Osteoblast (primary cell): ENCODE data around the gene CAPN14. TPM values are rescaled to one million over a fixed set of nuclear protein-coding genes. Genes with fewer than 3 reads are reported as not detected.

Experiments
- DNase-seq: peaks from one replicate; pipeline ENCODE4 v3.0.0; 2011; ENCODE audit warnings: low spot score, mixed read lengths; ENCODE audit not compliant: insufficient read length; ENCODE audit errors: missing footprints
- H2AFZ ChIP-seq: 2 replicates; pipeline ENCODE4 v1.6.0; 2011; ENCODE audit warnings: mild to moderate bottlenecking, low read length
- H3K27ac ChIP-seq: 2 replicates; pipeline ENCODE4 v1.5.1; 2011; ENCODE audit warnings: mild to moderate bottlenecking, low read depth, low read length, moderate library complexity
- H3K27me3 ChIP-seq: 2 replicates; pipeline ENCODE4 v1.6.0; 2012; ENCODE audit warnings: mild to moderate bottlenecking, control low read depth, inconsistent platforms, low read length, moderate library complexity; ENCODE audit not compliant: insufficient read depth
- H3K36me3 ChIP-seq: 2 replicates; pipeline ENCODE4 v1.5.1; 2011; ENCODE audit warnings: mild to moderate bottlenecking, low read length, control low read depth, moderate library complexity; ENCODE audit not compliant: insufficient read depth
- H3K4me1 ChIP-seq: 2 replicates; pipeline ENCODE4 v1.5.1; 2011; ENCODE audit warnings: mild to moderate bottlenecking, low read length, control low read depth, moderate library complexity; ENCODE audit not compliant: insufficient read depth
- H3K4me2 ChIP-seq: 2 replicates; pipeline ENCODE4 v1.6.0; 2011; ENCODE audit warnings: mild to moderate bottlenecking, low read length; ENCODE audit not compliant: insufficient read depth
- H3K4me3 ChIP-seq: fragments of 200-600 bp; sonication (generic); 3 replicates; pipeline ENCODE4 v1.5.1; 2012; ENCODE audit warnings: mild to moderate bottlenecking, low read length, inconsistent platforms; ENCODE audit not compliant: insufficient read depth
- H3K79me2 ChIP-seq: 2 replicates; pipeline ENCODE4 v1.6.0; 2012; ENCODE audit warnings: mild to moderate bottlenecking, low read length, control low read depth, inconsistent platforms; ENCODE audit not compliant: insufficient read depth
- H3K9me3 ChIP-seq: 2 replicates; pipeline ENCODE4 v1.5.1; 2011; ENCODE audit warnings: low read depth, low read length, control low read depth
- H4K20me1 ChIP-seq: 2 replicates; pipeline ENCODE4 v1.6.0; 2012; ENCODE audit warnings: mild to moderate bottlenecking, low read length, control low read depth; ENCODE audit not compliant: insufficient read depth
- CTCF ChIP-seq: IDR thresholded peaks from 2 replicates; pipeline ENCODE4 v1.5.1; 2011; ENCODE audit warnings: mild to moderate bottlenecking, low read depth, low read length, moderate library complexity; ENCODE audit errors: extremely low read depth
- total RNA-seq: library from RNA; depleted of rRNA; stranded (reverse); fragments of >200 nt; gene quantifications from 2 replicates; pipeline ENCODE4 v1.2.3, GENCODE V29; 2012

CAPN14 gene
- total RNA-seq, 1 donor, result under 0.01 TPM

GRCh38 chr2:31131871-31132270 is 85.4 kb downstream of the CAPN14 start:
- Histone ChIP-seq H4K20me1 (no peaks in the 10 kb centered on the region), H3K9me3 (no peaks in the 10 kb centered on the region), H2AFZ (no peak overlapping the region), H3K27me3 (peaks cover 19% of the 10 kb centered on the region), H3K36me3 (no peaks in the 10 kb centered on the region), H3K4me2 (no peak overlapping the region), H3K4me1 (no peaks in the 10 kb centered on the region), H3K4me3 (no peak overlapping the region), H3K79me2 (no peaks in the 10 kb centered on the region), H3K27ac (no peak overlapping the region)
- DNase-seq, result peak; percentile 64
- TF ChIP-seq CTCF, result no peak

GRCh38 chr2:31129375-31130171 is 87.7 kb downstream of the CAPN14 start:
- H3K4me1 ChIP-seq, result no peaks in the 10 kb centered on the region
- no peak overlapping the region for H3K27ac ChIP-seq
- no peak overlapping the region for H2AFZ ChIP-seq
- no peak overlapping the region for H3K4me3 ChIP-seq
- no peak for TF ChIP-seq CTCF
- no peaks in the 10 kb centered on the region for H3K27me3 ChIP-seq
- no peak overlapping the region for H3K4me2 ChIP-seq
- no peaks in the 10 kb centered on the region for H3K9me3 ChIP-seq
- no peaks in the 10 kb centered on the region for H3K36me3 ChIP-seq
- DNase-seq, result no peak
- no peaks in the 10 kb centered on the region for H4K20me1 ChIP-seq
- no peaks in the 10 kb centered on the region for H3K79me2 ChIP-seq

GRCh38 chr2:31127931-31128330 is 89.4 kb downstream of the CAPN14 start:
- no peak overlapping the region for H3K4me3 ChIP-seq
- H3K9me3 ChIP-seq, result no peaks in the 10 kb centered on the region
- H2AFZ ChIP-seq, result no peak overlapping the region
- H3K27ac ChIP-seq, result no peak overlapping the region
- H3K27me3 ChIP-seq, result no peaks in the 10 kb centered on the region
- no peak for DNase-seq
- H3K4me2 ChIP-seq, result no peak overlapping the region
- H3K36me3 ChIP-seq, result no peaks in the 10 kb centered on the region
- TF ChIP-seq CTCF, result no peak
- no peaks in the 10 kb centered on the region for H4K20me1 ChIP-seq
- H3K4me1 ChIP-seq, result no peaks in the 10 kb centered on the region
- no peaks in the 10 kb centered on the region for H3K79me2 ChIP-seq

- Histone ChIP-seq H3K4me1 (no peaks in the 10 kb centered on the region), H4K20me1 (no peaks in the 10 kb centered on the region), H3K9me3 (no peaks in the 10 kb centered on the region), H3K4me3 (no peak overlapping the region), H3K27me3 (no peaks in the 10 kb centered on the region), H3K79me2 (no peaks in the 10 kb centered on the region), H2AFZ (no peak overlapping the region), H3K36me3 (no peaks in the 10 kb centered on the region), H3K4me2 (no peak overlapping the region), H3K27ac (no peak overlapping the region)
- no peak for DNase-seq
- no peak for TF ChIP-seq CTCF
Measured at GRCh38 chr2:31125918-31126695, 91.2 kb downstream of the CAPN14 start.
